Ammon's horn (tissue), 1 donor: ENCODE results near the gene KIDINS220.

Experiments
- DNase-seq: peaks from one replicate; pipeline ENCODE4 v3.0.0-alpha.2; 2016; ENCODE audit warnings: low spot score

KIDINS220 gene

GRCh38 chr2:8836971-8837794 lies at the start of gene KIDINS220:
Gene KIDINS220, minus strand, starts transcription at chr2:8837613. Its CDS starts 10,520 bp downstream, at chr2:8827093.
- peak; percentile 94 for DNase-seq

GRCh38 chr2:8886876-8887275 lies 49.5 kb upstream of the KIDINS220 start:
- DNase-seq, result peak; percentile 9

GRCh38 chr2:8886202-8886518 lies 48.7 kb upstream of the KIDINS220 start:
- DNase-seq, result no peak

- DNase-seq, result no peak
Measured at GRCh38 chr2:8885449-8886201, 48.2 kb upstream of the KIDINS220 start.

GRCh38 chr2:8884812-8885211 lies 47.4 kb upstream of the KIDINS220 start:
- no peak for DNase-seq

GRCh38 chr2:8882094-8882493 lies 44.7 kb upstream of the KIDINS220 start:
- DNase-seq, result peak; percentile 25

GRCh38 chr2:8877894-8878293 lies 40.5 kb upstream of the KIDINS220 start:
- no peak for DNase-seq

- DNase-seq, result no peak
Measured at GRCh38 chr2:8877332-8877731, 39.9 kb upstream of the KIDINS220 start.

- DNase-seq, result no peak
Measured at GRCh38 chr2:8876628-8877027, 39.2 kb upstream of the KIDINS220 start.

- DNase-seq, result peak; percentile 81
Measured at GRCh38 chr2:8872821-8873432, 35.5 kb upstream of the KIDINS220 start.

- no peak for DNase-seq
Measured at GRCh38 chr2:8870441-8870840, 33.0 kb upstream of the KIDINS220 start.

- no peak for DNase-seq
Measured at GRCh38 chr2:8867363-8867762, 29.9 kb upstream of the KIDINS220 start.

- no peak for DNase-seq
Measured at GRCh38 chr2:8863331-8863953, 26.0 kb upstream of the KIDINS220 start.

- DNase-seq, result no peak
Measured at GRCh38 chr2:8862230-8862629, 24.8 kb upstream of the KIDINS220 start.

GRCh38 chr2:8861797-8862196 lies 24.4 kb upstream of the KIDINS220 start:
- no peak for DNase-seq

- DNase-seq, result no peak
Measured at GRCh38 chr2:8860239-8860638, 22.8 kb upstream of the KIDINS220 start.

GRCh38 chr2:8858910-8859309 lies 21.5 kb upstream of the KIDINS220 start:
- DNase-seq, result no peak

GRCh38 chr2:8858264-8858663 lies 20.9 kb upstream of the KIDINS220 start:
- no peak for DNase-seq

- no peak for DNase-seq
Measured at GRCh38 chr2:8857709-8858108, 20.3 kb upstream of the KIDINS220 start.

GRCh38 chr2:8856176-8856575 lies 18.8 kb upstream of the KIDINS220 start:
- no peak for DNase-seq

- DNase-seq, result no peak
Measured at GRCh38 chr2:8855010-8855409, 17.6 kb upstream of the KIDINS220 start.

- DNase-seq, result no peak
Measured at GRCh38 chr2:8853426-8853825, 16.0 kb upstream of the KIDINS220 start.
